Hindlimb muscle (tissue), 1 donor: ENCODE data around the gene MRPL24. TPM values are rescaled to one million over a fixed set of nuclear protein-coding genes. Genes with fewer than 3 reads are reported as not detected.
"Not testable (repeated sequence)": the region's sequence is repeated elsewhere in the genome, so short reads cannot be mapped to it uniquely, and the experiment has no call there.

ENCODE experiments used
- DNase-seq: peaks from one replicate; pipeline ENCODE4 v3.0.0-alpha.2; 2013
- polyA plus RNA-seq: library from polyadenylated mRNA; unstranded; fragments of 120-200 nt; gene quantifications from one replicate; pipeline ENCODE4 v1.2.1, GENCODE V29; 2013; ENCODE audit not compliant: insufficient read length

The MRPL24 gene
- polyA plus RNA-seq, result 64.6 TPM

DNA sequence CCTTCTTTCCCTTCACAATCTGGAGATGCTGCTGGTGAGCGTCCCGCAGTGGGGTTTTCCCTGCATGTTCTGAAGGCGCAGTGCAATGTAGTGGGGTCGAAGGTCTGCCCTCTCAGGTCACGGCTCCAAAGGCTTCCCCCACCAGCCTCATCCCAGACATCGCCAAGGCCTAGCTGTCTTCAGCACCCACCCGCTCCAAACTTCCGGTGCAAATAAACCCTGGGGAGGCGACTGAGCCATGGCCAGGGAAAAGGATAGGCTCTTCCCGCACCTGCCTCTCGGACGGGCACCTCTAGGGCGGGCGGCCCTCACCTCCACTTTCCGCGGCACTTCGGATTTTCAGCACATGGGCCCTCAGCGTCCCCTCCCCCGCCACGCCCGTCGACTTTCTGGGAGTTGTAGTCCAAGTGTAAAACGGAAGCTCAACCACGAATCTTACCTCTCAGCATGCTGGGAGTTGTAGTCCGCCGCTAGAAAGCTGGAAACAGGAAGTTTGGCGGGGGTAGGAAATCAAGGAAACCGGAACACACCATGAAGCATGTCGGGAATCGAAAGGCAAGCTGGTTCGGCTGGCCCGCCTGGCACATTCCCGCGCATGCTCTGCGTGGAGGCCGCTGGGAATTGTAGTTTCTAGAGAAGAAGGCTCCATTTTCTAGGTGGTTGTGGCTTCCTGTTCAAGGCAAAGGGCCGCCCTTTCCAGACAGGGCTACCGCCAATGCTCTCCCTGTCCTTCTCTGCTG is at the start of gene MRPL24:
Gene MRPL24 (minus strand): TSS at position 348 of the 740 bp plus-strand sequence. CDS start 2,384 bp downstream, outside the sequence.
- DNase-seq, result peak; percentile 97

DNA sequence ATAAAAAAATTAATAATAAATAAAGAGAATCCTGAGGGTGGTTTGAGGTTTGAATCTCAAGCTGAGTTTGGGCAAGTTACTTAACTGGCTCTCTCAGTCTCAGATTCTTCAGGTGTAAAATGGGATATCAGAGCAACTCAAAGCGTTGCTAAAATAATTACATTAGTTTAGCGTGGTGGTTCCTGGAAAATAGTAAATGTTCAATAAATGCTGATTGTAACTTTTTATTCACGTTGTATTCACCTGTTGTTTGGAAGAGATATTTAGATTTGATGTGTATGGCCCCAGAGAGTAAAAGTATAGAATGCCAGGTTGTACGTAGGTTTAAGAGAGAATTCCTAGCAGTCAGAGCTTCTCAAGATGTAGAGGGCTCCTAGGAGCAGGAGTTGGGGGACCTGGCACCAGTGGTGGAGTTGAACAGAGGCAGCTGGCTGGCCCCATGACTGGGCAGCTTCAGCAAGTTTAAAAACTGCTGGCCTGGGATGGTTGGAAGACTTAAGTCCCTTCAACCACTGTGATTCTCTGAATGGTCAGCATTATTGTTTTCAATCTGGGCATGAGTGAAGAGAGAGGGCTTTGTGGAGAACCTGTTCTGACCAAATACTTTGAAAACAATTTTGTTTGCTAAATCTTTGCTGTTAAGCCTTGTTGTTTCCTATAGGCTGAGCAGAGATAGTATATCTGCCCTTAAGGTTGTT is 48.9 kb upstream of the MRPL24 start:
- DNase-seq, result no peak

DNA sequence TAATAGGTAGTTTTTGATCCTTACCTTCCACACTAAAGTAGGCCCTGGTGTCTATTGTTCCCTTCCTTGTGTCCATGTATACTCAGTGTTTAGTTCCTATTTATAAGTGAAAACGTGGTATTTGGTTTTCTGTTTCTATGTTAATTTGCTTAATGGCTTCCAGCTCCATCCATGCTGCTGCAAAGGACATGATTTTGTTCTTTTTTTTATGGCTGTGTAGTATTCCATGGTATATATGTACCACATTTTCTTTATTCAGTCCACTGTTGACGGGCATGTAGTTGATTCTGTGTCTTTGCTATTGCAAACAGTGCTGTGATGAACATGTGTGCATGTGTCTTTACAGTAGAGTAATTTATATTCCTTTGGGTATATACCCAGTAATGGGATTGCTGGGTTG is 47.2 kb upstream of the MRPL24 start:
- no peak for DNase-seq

DNA sequence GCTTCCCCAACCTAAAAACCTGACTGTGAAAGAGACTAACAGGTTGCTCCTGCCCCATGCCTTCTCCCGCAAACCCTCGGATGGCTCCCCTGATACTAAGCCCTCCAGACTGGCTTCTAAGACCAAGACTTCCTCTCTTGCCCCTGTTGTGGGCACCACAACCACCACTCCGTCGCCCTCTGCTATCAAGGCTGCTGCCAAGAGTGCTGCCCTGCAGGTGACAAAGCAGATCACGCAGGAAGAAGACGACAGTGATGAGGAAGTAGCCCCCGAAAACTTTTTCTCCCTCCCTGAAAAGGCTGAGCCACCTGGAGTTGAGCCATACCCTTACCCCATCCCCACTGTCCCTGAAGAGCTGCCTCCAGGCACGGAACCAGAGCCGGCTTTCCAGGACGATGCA is 45.8 kb upstream of the MRPL24 start:
- no peak for DNase-seq

DNA sequence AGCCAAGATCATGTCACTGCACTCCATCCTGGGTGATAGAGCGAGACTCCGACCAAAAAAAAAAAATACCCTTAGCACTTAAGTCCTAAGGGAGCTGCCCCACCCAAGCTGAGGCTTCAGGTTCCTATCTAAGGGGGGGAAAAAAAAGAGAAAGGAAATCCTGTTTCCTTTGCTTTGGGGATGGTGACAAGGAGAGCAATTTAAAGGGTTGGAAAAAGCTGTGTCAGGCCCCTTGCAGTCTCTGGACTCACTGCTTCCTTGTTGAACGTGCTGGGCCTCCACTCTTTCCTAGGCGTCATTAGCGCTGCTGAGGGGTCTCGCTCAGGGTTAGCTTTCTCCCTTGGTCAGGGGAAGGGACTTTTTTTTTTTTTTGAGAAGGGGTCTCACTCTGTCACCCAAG is 44.6 kb upstream of the MRPL24 start:
- no peak for DNase-seq

DNA sequence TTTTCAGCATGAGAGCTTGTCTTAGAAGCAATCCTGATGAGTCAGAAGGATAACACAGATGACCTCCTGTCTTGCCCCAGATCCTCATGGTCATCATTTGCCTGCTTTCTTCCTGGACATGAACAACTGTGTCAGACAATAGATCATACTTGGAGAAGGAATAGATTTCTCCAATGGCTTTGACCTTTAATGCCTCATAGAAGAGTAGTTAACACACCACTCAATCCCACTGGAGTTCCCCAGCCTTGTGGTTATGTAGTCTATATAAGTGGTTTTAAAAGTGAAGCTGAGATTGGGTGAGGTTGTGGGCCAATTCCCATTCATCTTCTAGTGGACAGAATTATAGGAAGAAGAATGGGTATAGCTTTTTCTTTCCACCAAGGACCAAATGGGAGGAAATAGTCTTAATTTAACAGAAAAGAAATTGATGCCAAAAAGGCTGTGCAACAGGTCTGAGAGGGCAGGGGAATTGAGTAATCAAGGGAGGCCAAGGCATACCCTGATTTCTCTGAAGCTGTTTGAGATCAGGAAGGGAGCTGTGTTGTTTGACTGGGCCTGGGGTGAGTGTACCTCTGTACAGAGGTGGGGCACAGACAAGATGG is 40.8 kb upstream of the MRPL24 start:
- DNase-seq, result no peak

DNA sequence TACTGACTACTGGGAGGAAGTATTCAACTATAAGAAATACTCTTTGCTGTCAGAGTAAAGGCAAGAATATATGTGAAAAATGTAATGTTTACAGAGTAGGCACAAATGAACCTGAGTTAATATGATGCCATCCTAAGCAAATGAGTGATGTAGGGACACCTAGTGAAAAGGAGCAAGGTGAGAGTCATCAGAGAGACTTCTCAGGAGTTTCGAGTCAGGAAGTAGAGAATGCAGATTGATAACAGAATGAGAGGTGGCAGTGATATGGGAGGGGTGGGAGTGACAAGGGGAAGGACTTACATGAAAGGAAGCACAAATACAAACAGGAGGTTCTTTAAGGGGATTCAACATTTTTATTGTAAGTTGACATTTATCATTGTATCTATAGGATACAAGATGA is 36.7 kb upstream of the MRPL24 start:
- no peak for DNase-seq

DNA sequence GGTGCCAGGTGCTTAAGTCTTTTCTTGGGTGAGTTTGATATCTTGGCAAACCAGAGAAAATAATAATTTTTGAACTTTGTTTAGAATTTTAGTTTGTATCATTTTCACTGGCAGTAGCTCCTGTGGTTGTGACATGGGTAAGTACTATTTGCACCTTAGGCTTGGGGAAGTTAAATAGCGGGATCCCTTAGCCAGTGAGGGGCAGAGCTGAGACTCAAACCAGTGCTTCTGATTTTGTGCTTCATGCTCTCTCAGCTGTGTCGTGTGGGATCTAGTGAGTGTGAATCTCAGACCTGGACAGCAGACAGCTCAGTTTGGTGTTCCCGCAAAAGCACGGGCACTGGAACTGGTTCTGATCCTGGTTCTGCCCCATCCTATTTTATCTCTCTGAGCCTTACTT is 36.1 kb upstream of the MRPL24 start:
- no peak for DNase-seq

DNA sequence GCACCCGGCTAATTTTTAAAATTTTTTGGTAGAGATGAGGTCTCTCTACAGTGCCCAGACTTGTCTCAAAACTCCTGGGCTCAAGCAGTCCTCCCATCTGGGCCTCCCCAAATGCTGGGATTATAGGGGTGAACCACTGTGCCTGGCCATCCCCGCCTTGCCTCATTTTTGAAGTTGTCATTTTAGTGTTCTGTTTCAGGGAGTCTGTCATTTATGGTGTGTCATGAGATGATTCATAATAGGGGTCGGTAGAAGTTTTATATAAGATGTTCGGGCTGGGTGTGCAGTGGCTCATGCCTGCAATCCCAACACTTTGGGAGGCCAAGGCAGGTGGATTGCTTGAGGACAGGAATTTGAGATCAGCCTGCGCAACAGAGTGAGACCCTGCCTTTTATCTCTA is 34.9 kb upstream of the MRPL24 start:
- no peak for DNase-seq

DNA sequence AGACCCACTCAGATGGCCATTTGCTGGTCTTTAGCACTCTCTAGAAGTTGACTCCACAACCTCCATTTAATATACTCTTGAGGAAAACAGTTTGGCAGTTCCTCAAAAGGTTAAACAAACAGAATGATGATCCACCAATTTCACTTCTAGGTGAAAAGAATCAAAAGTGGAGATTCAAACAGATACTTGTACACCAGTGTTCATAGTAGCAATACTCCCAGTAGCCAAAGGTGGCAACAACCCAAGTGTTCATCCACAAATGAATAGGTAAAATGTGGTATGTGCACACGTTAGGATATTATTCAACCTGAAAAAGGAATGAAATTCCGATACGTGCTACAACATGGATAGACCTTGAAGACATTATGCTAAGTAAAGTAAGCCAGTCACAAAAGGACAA is 32.7 kb upstream of the MRPL24 start:
- DNase-seq, result no peak

DNA sequence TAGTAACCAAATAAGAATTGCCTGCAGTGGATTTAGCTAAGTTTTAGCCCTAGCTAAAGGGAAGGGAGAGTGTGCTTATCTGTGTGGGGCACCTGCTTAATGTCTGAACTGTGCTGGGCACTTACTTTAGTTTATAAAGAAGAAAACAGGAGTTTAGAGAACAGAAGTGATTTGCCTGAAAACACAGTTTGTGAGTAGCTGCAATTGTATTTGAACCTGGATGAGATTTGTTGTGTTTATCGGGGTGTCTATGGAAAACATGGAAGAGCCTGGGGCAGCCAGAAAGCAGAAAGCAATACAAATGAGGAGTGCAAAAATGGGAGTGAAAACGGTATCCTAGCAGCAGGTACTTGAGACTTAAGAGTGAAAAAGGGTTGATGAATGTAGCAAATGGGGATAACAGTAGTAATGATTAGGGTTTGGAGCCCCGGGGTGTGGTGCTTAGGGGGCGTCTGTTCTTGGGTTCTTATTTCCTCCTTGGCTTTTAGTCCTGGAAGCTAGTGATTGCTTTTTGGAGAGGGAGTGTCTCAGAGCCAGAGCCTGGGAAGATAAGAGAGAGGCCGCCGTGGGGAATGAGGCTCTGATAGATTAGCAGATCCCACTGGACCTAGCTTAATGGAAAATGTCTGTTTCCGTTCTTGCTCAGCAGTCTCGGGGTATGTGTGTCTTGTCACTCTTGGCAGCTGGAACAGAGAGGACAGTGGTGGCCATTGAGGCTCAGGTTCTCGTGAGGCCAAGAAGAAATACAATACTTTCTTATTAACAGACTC is 32.0 kb upstream of the MRPL24 start:
- no peak for DNase-seq

DNA sequence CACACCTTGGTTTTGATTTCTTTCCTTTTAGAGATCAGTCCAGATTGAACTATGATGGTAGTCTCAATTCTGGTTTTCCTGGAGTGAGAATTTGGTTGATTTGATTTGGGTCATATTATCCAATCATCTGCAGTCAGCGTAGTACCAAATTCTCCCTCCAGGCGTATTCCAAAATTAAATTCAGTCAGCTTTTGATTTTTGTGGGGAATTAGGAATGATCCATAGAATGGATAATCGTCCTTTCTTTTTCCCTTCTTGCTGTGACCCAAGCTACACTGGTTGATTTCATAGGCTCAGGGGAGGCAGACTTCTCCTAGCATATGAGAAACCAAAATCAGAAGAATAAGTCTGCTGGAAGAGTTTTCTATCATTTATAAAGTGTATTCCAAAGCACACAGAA is 31.3 kb upstream of the MRPL24 start:
- DNase-seq, result no peak

DNA sequence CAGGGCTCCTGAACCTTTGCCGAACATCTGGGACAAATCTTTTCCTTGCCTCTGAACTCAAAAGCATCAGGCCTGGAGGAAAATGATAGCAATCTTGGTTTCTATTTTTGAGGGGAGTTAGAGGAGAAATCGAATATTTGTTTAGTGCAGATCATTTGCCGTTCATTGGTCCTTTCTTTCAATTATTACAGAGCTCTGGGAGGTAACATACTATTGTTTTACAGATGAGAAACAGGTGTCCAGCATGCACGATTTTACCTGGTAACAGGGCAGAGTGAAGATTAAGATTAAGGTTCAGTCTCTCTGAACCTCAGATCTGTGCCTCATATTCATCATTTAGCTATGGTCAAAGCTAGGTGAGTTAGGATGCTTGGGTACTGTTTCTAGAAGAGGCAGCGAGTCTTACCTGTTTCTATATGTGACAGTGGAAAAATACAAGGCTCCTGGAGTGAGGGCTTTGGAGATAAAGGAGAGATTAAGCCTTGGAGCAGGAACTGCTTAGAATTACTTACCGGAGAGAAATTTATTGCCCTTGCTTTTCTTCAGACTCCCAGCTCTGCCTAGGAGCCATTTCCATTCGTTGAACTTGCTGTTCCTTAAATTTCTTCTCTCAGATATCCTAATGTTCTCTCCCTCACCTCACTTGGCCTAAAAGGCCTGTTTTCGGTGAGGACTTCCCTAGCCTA is 27.9 kb upstream of the MRPL24 start:
- no peak for DNase-seq

DNA sequence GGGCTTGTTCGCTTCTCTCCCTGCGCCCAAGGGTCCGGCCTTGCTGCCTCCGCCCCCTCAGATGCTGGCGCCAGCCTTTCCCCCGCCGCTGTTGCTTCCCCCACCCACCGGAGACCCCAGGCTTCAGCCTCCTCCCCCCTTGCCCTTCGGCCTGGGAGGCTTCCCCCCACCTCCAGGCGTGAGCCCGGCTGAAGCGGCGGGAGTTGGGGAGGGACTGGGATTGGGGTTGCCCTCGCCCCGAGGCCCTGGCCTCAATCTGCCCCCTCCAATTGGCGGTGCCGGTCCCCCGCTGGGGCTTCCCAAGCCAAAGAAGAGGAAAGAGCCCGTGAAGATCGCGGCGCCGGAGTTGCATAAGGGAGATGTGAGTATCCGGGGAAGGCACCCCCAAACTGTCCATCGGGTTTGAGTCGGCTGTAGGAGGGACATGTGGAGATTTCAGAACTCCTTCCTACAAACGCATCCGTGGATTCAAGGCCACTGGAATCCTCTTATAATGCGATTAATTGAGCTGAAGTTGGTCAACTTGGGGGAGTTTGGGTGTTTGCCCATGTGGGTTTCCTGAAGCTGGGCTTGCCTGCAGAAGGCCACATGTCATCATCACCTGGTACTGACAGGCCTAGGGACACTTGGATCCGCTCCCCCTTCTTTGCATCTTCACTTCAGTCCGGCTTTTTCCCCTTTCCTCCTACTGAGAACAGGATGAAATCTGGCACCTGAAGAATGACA is 27.2 kb upstream of the MRPL24 start:
- DNase-seq, result no peak

DNA sequence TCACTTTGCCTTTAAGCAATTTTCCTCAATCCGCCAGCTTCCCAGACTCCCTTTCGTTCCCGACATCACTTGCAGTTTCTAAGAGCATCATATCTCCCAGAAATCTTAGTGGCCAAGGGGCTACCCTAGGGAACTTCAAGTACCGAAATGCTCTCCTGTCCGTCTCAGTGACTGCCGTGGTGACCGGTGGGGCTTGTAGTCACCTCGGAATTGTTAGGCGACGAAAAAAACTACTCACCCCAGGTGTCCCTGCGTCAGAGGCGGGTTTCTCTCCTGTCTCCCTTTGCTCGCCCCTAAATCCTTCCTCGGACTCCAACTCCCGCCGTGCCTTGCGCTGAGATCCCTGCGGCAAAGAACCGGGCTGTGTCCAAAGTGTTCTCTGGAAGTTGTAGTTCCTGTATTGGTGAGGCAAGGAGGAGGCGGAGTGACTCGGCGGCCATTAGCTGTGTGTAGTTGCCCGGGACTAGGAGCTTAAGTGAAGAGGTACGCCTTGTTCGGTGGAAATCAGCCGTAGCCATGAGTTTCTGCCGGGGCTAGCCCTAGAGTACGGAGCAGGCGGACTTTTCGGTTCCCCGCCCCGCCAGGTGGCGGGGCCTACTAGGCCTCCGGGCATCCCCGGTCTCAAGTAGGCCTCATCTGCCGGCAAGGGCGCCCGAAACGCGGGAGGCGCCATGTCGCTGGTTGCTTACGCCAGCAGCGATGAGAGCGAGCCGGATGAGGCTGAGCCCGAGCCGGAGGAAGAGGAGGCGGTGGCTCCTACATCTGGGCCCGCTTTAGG is 26.4 kb upstream of the MRPL24 start, which contains the start of gene PRCC:
Gene PRCC (plus strand): TSS at position 435 of the 778 bp plus-strand sequence. CDS start 237 bp downstream, at position 672.
- peak; percentile 99 for DNase-seq

DNA sequence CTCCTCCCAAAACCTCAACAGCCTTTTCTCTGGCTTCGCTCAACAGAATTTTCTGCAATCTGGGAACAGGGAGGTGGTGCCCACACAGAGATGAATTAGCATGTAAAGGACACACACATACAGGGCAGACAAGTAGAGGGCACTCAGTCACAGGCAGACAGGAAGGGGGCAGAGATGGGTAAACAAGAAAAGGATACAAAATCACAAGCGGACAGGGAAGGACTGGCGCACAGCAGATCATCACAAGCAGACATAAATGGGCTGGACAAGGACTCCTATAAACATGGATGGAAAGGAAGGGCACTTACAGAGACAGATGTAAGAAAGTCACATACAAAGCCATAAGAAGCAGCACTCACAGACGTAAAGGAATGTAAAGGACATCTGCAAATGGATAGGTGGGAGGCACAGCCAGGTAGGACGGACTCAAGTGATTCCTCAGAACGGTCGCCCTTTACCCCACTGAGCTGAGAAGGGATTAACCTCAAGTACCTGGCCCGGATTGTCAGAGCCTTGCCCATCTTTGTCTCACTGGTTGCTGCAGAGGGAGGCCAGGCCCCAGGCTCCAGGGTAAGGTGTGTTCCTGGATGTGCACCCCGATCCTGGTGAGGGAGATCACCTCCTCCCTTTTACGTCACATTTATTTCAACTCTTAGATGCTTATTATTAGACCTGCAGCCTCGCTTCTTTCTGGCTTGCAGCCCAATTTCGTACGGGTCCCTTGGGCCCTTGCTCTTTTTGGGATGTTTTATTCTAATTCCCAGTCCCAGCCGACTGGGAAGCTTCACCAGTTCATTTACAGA is 25.6 kb upstream of the MRPL24 start:
- DNase-seq, result no peak

DNA sequence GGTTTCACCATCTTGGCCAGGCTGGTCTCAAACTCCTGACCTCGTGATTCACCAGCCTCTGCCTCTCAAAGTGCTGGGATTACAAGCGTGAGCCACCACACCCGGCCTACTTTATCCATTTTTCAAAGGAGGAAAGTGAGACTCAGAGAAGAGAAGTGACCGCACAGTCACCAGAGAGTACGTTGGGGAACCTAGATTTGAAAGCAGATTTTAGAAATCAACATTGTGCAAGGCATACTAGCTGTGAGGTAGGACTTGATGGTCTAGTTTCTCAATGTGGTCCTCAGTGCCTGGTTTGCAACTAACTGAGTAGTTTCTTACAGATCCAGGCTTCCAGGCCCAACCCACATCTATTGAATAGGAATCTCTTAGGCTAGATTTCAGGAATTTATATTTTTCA is 24.8 kb upstream of the MRPL24 start:
- DNase-seq, result no peak

DNA sequence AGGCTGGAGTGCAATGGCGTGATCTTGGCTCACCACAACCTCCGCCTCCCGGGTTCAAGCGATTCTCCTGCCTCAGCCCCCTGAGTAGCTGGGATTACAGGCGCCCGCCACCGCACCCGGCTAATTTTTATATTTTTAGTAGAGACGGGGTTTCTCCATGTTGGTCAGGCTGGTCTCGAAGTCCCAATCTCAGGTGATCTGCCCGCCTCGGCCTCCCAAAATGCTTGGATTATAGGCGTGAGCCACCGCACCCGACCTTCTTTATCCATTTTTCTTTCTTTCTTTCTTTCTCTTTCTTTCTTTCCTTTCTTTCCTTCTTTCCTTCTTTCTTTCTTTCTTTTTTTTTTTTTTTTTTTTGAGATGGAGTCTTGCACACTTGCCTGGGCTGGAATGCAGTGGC is 24.2 kb upstream of the MRPL24 start:
- not testable (repeated sequence) for DNase-seq

DNA sequence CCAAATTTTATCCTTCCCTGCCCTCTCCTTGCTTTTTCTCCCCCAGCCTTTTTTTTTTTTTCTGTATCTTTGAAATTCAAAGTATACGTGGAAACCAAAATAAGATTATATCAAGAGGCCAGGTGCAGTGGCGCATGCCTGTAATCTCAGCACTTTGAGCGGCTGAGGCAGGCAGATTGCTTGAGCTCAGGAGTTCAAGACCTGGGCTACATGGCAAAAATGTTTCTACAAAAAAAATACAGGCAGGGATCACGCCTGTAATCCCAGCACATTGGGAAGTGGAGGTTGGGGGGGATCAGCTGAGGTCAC is 19.9 kb upstream of the MRPL24 start:
- no peak for DNase-seq
